EL (cell line): ENCODE results near the gene CACNG4.
A peak's percentile ranks its signal among the peaks of the same experiment; 100 is the strongest.
"Not testable (repeated sequence)": the region's sequence is repeated elsewhere in the genome, so short reads cannot be mapped to it uniquely, and the experiment has no call there.

Experiments used
- DNase-seq: peaks from one replicate; pipeline ENCODE4 v3.0.0-alpha.2; 2016

CACNG4 gene

DNA sequence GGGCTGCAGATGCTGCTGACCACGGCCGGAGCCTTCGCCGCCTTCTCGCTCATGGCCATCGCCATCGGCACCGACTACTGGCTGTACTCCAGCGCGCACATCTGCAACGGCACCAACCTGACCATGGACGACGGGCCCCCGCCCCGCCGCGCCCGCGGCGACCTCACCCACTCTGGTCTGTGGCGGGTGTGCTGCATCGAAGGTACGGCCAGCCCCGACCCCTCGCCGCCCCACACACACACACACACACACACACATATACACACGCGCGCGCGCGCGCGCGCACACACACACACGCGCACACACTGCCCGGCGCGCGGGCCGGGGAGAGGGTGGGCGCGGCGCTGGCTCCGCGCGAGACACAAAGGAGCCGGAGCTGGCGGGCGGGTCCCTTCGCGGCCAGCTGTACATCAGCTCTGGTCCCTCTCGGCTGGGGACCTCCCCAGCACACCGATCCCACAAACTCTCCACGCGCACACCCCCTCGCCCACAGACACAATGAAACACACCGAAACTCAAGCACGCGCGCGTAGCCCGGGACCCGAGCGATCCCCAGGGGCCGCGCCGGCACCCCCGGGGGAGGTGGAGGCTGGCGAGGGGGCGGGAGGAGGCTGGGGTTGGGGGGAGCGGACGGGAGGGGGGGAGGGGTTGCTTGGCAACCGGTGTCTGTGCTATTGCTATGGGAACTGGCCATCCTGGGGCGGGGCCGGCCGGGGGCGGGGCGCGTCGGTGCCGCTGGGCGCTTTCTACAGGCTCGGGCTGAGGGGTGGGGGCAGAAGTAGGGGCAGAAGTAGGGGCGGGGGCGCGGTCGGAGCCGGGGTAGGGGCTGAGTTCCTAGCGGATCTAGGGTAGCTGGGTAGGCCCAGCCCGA lies 658 bp downstream of the CACNG4 start:
- no peak for DNase-seq

DNA sequence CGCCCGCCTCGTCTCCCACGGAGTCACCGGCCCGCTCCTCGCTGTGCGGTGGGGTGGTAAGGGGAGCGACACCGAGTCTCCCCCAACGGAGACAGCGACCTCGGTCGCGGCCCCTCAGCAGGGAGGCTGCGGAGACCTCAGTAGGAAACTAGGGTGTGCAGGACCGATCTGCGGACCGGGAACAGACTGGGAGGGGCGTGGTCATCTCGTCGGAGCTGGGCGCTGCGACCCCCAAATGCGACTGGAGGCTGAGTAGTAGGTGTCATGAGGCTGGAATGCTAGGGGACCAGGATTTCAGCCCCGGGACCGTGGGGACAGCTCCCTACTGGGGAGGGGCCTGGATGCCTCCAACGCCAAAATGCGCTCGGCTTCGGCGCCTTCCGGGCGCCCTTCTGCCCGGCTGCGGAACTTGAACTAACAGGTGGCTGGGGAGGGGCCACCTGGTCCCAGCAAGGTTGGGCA lies 1.3 kb downstream of the CACNG4 start:
- no peak for DNase-seq

DNA sequence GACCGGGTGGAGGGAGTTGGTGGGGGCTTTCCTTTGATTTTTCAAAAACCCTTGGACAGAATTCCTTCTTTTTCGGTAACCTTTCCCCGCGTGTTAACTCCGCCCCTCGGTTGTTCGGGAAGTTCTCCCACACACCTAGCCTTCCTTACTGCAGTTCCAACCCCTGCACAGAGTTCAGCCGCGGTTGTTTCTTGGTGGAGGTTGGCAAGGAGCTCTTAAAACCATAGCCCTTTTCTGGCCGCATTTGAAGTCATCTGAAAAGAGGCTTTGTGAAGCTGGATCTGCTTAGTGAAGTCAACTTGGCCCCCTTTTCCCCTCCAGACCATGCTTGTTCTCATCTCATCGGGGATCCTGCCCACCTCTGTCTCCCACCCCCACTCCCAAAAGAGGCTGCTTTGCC lies 1.8 kb downstream of the CACNG4 start:
- no peak for DNase-seq

DNA sequence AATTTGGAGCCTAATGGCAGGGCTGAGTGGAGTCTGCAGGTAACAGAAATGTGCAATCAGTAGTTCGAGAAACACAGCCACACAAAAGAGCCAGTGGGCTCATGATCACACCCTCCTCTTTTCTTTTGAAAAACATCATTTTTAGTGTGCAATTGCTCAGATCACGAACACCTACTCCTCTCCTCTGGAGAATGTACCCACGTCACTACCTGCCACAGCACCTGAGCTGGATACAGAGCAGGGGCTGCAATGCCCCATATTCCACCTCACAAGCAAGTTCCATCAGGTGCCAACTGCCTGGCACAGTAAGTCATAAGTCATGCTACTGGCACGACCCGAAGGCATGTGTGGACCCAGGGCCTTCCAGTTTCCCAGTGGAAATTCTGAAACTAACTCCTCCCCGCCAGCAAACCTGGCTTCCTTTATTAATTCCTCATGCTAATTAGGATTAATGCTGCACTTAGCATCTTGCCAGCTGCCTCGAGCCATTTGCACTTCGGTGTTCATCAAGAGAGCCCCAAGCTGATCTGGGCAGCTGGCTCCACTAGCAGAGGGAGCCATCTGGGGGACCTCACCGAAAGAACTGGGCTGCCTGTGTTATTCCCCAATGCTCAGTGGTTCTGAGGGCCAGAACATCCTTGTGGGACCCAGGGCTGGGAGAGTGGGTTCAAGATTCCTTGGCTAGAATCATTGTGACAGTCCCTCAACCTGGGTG lies 2.4 kb downstream of the CACNG4 start:
- DNase-seq, result no peak

DNA sequence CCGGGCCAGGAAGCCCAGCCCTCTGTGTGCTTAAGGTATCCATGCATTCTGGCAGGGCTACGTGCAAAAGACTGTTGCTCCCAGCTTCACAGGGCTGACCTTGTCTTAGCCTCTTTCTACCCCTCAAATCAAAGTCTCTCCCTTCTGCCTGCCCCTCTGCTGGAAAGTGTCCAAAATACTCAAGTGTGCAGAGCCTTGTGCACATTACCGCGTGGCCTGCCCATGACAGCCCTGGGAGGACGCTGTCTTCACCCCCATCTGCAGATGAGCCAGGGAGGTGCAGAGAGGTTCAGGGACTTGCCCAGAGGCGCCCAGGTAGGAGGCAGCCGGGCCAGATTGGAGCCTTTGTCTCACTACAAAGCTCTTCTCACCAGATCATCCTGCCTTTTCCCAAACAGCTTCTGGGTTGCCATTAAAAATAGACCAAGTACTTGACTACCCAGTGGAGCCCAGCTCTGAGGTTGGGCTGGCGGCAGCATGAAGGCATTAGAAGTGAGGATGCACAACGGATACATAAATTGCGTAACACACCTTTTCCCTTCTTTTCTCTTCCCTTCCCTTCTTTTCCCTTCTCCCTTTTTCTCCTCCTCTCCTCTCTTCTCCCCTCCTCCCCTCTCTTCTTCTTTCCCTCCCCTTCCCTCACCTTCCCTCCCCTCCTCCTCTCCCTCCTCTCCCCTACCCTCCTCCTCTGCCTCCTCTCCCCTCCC lies 3.5 kb downstream of the CACNG4 start:
- DNase-seq, result no peak

DNA sequence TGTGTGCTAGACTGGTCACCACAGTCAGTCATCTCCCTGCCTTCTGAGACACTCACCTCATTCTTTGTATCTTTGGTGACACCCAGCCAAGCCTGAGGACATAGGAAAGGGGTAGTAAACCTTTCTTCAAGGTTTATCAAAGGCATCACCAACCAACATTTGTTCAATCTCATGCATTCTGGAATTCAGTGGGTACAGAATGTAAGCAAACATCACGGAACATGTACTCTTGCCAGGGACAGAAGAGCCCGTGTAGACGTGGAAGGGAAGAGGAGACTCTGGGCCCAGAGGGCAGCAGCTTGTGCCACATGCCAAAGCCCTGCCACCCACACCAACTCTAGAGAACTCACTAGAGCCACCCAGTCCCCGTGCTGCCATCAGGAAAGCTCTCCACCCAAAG lies 4.4 kb downstream of the CACNG4 start:
- no peak for DNase-seq

DNA sequence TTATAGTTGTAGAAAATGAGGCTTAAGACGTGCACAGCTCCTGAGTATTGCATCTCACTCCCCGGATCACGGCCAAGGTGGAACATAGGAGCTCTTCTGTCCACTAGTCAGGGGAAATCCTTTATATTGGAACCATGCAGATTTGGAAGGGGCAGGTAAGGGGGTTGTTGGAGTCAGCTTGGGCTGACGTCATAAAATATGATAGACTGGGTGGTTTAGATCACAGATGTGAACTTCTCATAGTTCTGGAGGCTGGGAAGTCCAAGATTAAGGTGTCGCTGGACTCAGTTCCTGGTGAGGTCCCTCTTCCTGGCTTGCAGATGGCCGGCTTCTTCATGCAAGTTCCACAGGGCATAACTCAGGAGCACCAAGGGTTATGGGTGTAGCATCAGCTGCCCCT lies 5.6 kb downstream of the CACNG4 start:
- no peak for DNase-seq

DNA sequence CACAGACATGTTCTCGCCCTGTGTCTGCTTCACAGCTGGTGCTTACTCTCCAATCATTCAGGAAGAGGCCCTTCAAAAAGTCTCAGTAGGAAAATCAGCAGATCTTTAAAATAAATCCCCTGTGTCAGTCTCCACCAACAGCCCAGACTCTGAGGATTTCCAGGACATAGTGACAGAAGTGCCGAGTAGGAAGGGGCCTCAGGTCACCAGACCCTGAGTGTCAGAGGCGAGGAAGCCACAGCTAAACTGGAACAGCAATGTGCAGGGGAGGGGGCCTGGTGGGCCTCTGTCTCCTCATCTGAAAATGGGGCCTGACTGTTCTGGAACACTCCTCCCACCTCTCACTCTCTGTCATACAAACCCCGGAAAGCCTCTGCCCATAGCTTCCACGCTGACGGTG lies 6.3 kb downstream of the CACNG4 start:
- DNase-seq, result no peak

DNA sequence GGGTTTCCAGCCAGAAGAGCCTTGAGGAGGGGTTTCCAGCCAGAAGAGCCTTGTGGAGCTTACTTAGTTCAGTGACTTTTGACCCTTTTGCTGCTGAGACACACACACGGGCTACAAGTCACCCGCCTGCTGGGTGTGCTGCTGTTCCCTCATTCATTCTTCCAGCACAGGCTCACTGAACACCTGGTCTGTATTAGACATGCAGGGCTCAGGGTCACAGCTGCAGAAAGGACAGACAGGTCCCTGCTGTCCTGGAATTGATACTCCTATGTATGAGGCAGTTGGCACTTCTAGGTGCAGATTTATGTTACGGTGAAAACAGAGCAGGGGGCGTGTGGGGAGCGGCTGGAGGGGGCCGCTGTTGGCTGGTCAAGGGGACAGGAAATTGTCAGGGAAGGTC lies 6.8 kb downstream of the CACNG4 start:
- no peak for DNase-seq

DNA sequence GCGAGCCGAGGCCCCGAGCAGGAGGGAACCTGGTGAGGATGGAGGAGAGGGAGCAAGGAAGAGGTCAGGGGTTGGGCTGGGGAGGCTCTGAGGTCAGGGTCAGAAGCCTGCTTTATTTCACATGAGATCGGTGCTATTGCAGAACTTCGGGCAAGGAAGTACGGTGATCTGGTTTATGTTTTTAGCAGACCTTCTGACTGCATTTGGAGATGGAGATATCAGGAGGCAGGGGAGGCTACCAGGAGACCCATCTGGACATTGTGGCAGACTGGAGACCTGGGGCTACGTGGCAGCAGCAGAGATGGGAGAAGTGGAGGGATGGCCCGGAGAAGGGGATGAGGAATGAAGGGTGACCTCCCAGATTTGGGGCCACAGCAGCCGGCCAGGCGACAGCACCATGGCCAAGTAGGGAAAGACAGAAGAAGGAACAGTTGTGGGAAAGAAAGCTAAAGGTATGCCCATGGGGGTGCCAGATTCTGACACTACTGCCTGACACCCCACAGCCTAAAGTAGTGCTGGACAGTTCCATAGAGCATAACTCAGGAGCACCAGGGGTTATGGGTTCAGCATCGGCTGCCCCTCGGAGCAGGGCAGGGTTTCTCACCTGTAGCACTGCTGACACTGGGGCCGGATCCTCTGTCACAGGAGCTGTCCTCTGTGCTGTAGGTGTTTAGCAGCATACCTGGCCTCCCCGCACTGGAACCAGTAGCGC lies 7.4 kb downstream of the CACNG4 start:
- no peak for DNase-seq

DNA sequence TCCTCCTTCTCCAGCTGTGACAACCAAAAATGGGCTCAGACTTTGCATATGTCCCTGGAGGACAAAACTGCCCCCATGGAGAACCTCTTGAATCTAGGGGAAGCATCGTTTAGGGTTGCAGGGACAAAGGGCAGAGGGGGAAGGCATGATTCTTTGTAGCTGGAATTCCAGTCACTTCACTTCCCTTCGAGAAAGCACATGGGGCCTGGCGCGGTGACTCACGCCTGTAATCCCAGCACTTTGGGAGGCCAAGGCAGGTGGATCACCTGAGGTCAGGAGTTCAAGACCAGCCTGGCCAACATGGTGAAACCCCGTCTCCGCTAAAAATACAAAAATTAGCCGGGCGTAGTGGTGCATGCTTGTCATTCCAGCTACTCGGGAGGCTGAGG lies 7.9 kb downstream of the CACNG4 start:
- not testable (repeated sequence) for DNase-seq

DNA sequence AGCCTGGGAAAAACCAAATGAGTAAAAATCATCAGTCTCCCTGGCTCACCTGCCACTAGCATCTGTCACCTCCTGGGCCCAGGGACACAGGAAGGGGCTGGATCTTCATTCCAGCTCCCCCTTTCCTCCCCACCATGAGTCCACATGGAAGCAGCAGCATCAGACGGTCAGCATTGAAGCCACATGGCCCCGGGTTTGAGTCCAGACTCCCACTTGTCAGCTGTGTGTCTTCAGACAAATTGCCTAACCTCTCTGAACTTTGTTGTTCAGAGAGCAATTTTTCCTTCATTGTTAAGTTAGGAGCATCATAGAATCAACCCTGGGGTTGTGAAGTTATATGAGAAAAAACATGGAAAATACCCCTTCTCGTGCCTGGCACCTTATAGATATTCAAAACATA lies 10.7 kb downstream of the CACNG4 start:
- DNase-seq, result no peak

DNA sequence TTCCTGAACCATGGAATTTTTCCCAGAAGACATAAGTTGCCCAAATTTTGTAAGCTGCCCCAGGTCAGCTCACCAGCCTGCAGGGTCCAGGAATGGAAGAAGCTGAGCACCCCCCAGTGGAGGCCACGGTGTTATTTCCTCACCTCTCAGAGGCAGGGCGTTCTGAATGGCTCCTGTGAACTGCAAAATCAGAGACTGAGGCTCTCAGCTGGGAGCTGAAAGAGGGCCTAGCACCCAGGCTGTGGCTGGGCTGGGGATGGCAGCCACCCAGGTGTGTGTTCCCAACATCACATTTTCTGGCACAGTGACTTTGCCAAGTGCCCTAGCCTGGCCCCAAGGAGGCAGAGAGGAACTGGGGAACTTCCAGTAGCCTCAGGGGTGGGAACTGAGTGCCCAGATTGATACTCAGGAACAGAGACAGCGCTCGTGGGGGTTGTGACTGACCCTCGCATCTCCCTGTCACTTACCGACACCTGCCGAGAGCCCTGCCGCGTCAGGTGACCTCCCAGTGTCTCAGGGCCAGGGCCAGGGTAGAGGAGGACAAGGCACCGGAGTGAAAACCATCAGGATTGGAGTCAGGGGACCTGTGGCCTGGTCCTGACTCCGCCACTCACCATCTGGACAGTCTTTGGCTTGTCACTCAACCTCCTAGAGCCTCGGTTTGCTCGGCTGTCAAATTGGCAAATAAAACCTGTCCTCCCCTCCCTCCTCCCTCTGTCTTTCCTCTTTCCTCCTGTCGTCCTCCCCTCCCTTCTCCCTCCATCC lies 11.3 kb downstream of the CACNG4 start:
- DNase-seq, result no peak

DNA sequence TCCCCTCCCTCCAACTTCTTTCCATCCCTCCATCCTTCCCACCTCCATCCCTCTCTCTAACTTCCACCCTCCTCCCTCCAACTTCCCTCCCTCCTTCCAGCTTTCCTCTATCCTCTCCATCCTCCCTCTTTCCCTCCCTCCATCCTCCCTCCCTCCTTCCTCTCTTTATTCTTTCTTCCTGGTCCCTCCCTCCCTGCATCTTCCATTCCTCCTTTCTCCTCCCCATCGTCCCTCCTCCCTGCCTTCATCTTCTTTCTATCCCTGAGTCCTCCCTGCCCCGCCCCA lies 11.8 kb downstream of the CACNG4 start:
- DNase-seq, result no peak

DNA sequence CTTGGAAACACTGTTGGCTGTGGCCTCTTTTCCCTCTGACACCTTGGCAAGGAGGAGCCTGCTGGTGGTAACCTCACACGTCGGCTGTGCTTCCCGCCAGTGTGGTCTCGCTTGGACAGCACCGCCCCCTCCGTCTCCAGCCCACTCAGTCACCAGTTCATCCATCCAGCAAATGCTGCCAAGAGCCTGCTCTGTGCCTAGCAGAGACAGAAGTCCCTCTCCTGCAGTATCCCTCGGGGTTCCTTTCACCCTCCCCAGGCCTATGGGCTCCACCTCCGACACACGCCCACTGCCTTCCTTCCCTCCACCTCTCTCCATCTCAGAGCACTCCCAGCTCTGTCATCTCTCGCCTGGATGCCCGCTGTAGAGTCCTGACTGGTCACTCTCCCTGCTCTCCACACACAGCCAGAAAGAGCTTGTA lies 12.3 kb downstream of the CACNG4 start:
- DNase-seq, result peak; percentile 41

DNA sequence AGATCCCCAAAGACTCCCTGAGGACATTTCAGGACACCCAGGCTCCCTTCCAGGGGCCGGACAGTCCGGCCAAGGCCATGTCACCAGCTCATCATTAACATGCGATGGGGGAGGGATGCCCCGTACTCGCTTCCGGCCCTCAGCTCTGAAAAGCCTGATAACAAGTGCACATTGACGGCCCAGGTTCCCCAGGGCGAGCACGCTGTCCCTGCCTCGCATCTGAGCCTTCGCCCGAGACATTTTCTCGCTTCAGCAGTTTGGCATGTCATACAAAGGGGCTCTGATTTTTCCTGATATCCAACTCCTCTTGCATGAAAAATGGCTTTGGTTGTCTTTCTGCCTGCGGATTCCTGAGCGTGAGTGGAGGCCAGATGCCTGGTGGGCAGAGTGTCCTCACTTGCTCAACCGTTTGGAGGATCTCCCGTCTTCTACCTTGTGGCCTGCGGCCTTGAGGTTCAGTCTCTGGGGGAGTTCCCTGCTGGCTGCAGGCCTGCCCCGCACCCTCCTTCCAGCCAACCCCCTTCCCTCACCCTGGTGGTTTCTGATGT lies 14.1 kb downstream of the CACNG4 start:
- DNase-seq, result no peak

DNA sequence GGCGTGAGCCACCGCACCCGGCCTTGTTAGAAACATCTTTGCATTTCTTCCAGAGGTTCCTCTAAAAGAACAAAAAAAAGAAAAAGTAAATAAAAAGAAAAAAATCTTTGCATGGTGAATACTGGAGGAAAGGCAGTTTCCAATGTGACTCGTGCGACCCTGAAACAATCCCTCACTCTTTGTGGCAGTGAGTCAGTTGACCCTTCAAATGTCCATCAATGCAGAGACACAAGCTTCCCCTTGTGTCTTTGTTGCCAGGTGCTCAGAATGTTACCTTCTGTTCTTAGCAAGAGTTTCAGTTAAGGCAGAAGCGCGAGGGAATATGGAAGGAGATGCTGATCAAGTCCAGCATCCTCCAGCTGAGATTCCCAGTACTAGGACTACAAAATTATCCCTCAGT lies 16.4 kb downstream of the CACNG4 start:
- peak; percentile 18 for DNase-seq

DNA sequence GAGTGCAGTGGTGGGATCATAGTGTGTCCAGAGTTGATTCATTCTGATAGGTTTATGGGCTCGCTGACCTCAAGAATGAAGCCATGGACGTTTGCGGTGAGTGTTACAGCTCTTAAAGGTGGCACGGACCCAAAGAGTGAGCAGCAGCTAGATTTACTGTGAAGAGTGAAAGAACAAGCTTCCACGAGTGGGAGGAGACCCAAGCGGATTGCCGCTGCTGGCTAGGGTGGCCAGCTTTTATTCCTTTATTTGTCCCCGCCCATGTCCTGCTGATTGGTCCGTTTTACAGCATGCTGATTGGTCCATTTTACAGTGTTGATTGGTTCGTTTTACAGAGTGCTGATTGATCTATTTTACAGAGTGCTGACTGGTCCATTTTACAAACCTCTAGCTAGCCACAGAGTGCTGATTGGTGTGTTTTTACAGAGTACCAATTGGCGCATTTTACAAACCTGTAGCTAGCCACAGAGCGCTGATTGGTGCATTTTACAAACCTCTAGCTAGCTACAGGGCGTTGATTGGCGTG lies 17.5 kb downstream of the CACNG4 start:
- DNase-seq, result peak; percentile 78

DNA sequence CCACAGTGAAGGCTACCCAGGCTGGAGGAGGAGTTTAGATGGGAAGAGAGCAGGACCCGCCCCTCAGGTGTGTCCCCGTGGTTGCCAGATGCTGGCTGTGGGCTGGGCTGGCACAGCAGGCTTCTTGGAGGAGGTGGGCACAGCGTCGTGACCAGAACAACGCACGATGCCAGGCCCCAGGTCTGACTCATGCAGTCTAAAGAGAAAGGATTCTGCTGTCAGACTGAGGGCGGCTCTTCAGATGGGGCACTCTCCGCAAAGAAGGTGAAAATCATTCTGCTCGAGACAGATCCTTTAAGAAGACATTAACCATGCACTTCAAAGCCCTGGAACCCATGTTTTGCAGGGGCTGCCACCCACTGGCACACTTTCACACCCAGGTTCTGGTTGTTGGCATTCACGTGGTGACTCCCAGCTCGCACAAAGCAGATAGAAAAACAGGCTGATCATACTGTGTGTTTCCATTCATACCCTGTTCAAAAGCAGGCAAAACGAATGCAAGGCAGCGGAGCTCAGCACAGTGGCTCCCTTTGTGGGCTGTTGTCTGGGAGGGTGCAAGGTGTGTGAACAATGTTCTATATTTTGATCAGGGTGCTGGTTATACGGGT lies 19.0 kb downstream of the CACNG4 start:
- no peak for DNase-seq

DNA sequence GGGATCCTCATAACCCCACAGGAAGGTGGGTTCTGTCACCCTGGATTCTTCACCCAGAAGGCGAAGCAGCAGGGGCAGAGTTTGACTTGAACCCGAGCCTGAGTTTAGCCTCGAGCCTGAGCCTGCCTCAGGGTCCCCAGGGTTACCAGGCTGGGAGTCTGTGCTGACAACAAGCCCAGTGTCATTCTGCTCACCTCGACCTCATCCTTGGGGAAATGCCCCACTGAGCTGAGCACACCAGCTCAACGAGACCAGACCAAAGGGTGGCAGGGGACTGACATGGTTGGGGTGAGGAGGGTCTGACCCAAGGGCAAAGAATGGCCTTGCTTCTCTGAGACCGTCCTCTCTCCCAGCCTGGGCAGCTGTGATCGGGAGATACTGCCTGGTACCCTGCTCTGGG lies 20.2 kb downstream of the CACNG4 start:
- DNase-seq, result no peak
